Measurements from ENCODE around the gene REL.

Gene REL

DNA sequence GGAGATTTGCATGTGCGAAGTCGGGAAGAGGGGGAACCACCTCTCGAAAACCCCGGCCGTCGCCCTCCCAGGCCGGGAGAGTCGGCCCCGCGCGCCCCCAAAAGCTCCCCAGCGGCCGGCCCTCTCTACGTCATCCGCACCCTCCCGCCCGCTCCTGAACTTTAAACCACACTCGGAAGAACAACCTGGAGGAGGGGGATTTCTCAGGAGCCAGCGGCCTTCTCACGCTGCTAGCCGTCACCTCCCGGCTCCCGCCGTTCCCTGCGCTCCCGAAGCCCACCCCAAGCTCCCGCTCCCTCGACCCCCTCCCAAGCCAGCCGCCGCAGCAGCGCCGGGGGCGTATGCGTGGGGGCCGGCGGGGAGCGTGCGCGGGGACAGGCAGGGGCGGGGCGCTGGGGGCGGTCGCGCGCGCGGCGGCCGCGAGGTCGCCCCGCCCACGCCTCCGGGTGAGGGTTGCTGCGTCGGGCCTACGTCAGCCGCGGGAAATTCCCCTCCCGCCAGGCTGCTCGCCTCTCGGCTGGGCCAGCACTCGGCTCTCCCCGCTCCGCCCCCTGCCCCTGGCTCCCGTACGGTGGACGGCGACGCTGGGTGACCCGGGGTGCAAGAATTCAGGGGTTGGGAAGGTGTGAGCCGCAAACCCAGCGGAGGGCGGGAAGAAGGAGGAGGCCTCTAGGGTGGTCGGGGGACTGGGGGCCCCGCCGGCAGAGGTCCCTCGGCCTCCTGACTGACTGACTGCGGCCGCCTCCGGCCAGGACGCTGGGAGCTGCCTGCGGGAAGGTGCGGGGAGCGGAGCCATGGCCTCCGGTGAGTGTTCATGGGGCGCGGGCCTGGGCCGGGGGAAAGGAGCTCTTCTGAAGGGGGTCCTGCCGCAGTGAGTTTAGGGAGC is at the start of gene REL:
Gene REL, plus strand, starts transcription at position 528 of the 886 bp plus-strand sequence. Its CDS starts 267 bp downstream, at position 795.
- TF ChIP-seq, protein P1, sequence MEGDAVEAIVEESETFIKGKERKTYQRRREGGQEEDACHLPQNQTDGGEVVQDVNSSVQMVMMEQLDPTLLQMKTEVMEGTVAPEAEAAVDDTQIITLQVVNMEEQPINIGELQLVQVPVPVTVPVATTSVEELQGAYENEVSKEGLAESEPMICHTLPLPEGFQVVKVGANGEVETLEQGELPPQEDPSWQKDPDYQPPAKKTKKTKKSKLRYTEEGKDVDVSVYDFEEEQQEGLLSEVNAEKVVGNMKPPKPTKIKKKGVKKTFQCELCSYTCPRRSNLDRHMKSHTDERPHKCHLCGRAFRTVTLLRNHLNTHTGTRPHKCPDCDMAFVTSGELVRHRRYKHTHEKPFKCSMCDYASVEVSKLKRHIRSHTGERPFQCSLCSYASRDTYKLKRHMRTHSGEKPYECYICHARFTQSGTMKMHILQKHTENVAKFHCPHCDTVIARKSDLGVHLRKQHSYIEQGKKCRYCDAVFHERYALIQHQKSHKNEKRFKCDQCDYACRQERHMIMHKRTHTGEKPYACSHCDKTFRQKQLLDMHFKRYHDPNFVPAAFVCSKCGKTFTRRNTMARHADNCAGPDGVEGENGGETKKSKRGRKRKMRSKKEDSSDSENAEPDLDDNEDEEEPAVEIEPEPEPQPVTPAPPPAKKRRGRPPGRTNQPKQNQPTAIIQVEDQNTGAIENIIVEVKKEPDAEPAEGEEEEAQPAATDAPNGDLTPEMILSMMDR (IDR thresholded peaks at IDR 0.05) = no peak

DNA sequence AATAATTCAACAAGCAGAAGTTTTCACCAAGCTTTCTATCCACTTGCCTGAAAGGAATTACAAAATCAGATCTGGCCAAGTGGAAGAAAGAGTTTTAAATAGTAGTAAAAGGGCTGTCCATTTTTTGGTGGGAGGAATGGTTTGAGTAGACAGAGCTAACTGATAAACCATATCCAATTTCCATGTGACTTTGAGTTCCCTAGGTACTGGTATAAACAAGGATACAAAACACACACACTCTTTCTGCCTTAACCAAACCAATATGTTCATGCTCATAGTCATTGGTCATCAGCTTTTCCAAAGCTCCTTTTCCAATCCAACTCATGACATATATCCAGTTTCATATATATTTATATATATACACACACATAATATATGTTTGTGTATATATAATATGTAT is 49.5 kb upstream of the REL start:
- TF ChIP-seq, protein P1 (IDR thresholded peaks at IDR 0.05) = no peak

DNA sequence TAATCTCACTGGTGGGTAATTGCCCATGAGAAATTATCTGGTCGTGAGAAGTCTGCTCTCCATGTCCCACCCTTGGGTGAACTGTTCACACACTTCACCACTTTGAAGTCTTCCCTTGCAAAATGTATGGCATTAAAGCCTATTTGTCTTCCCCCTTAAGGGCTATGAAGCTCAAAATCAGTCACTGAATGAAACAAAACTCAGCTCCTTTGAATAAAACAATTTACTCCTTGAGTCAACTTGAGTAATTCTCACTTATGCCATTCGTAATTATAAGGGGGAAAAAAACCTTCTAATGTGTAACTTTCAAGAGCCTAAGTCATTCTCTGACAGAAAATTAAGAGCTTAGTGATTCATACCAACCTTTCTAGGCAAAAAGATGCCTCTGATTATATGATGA is 48.8 kb upstream of the REL start:
- TF ChIP-seq, protein P1 (IDR thresholded peaks at IDR 0.05) = no peak

DNA sequence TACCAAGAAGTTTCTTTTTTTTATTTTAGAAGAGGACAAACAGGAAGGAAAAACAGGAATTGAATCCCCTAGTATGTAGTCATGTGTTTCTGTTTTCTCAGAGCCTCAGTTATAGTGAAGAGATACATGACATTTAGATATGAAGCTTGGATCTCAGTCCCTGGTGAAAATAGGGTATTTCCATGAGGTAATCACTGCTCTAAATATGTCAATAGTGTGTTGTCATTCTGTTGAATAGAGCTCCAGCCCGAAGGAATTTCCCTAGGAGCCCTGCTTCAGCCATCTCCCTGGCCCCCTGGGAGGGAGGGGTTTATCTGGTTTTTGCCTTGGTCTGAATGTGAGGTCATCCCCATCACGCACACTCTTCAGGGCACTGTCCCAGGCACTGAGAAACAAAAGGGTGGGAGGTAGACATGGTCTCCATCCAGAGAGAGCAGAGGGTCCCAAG is 47.1 kb upstream of the REL start:
- TF ChIP-seq, protein P1 (IDR thresholded peaks at IDR 0.05) = no peak

DNA sequence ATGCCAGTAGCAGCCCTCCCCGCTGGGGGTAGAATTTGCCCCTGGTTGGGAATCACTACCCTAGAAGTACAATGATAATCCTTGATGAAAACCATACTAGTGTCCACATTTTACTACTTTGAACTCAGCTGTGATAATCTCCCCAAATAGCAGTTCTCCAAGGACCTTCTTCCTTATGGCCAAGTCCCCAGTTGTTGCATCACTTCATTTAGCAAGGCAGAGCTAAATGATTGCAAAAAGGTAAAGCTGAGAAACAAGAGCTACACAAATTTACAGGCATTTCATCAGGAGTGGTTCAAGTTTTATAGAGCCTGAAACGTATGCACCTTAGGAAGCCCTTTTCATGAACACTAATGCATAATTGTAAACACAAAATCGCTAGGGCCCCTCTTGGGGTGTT is 44.9 kb upstream of the REL start:
- TF ChIP-seq, protein P1 (IDR thresholded peaks at IDR 0.05) = no peak

DNA sequence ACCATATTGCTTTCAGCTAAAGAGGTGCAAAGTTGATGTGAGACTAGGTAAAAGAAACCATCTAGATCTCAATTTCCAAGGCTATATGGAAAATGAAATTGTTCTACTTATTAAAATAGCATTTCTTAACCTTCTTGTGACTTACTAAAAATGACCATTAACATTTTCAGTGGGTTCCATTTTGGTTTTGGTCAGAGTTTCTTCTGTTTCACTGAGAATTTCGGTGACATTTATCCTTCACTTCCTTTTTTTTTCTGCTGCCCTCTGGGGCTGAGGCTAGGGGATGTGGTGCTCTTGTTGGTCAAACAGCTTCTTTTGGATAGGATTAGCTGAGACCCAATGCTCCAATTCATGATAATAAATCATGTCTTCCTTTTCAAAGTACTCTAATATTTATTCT is 44.3 kb upstream of the REL start:
- TF ChIP-seq, protein P1 (IDR thresholded peaks at IDR 0.05) = no peak

DNA sequence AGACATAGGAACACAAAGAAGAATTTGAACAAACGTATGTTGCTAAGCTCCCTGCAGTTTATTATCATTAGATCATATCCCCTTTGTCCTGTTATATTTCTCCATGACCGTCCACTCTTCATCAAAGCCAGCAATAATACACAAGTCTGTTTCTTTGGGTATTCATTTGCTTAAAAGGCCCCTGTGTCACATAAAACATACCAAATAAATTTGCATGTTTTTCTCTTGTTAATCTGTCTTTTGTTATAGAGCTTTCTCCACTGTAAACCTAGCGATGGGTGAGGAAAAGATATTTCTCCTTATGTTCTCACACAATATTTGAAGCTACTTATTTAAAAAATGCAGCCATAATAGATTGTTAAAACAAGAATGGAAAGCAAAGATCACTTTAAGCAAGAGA is 42.9 kb upstream of the REL start:
- TF ChIP-seq, protein P1 (IDR thresholded peaks at IDR 0.05) = no peak
